PFSK-1 (cell line): Measurements from ENCODE around the gene BMP7.

ENCODE experiments used
- FOXP2 ChIP-seq: optimal IDR thresholded peaks from 2 replicates; pipeline ENCODE3; 2011; ENCODE audit warnings: borderline replicate concordance, control low read depth, inconsistent platforms; ENCODE audit not compliant: insufficient read depth; ENCODE audit errors: extremely low read length, extremely low read depth
- POLR2AphosphoS5 ChIP-seq: IDR thresholded peaks from 2 replicates; pipeline ENCODE4 v1.6.1; 2012; ENCODE audit warnings: low read depth, mild to moderate bottlenecking, control low read depth, low read length, moderate library complexity
- SIN3A ChIP-seq: IDR thresholded peaks from 2 replicates; pipeline ENCODE4 v1.6.1; 2012; ENCODE audit warnings: mild to moderate bottlenecking, low read length, moderate library complexity, borderline replicate concordance; ENCODE audit not compliant: insufficient read depth
- TAF1 ChIP-seq: IDR thresholded peaks from 2 replicates; pipeline ENCODE4 v1.6.1; 2012; ENCODE audit warnings: low read length, control low read depth, borderline replicate concordance; ENCODE audit not compliant: insufficient read depth

DNA sequence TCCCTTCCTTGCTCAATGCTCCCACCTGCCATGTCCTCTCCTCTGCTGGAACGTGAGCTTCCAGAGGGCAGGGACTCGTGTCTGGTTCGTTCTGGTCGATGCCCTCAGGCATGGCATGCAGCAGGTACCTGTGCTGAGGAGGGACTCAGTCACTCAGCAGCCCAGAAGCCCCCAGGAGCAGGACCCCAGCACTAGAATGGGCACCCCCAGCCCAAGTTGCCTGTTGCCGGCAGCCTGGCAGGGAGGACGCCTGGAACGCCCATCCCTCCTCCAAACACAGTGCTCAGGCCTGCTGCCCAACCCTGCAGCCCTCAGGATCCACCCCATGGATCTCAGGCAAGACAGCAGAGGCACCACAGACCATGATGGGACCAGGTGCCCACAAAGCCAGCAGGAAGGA, 40.6 kb downstream of the BMP7 start:
- TF ChIP-seq SIN3A (no peak), FOXP2 (no peak), TAF1 (no peak), POLR2AphosphoS5 (no peak)
